ENCODE measurements around the gene CDH23. TPM values are rescaled to one million over a fixed set of nuclear protein-coding genes. Genes with fewer than 3 reads are reported as not detected.

The CDH23 gene
- total and polyA plus RNA-seq, 2 of the 8 experiments (the other 6 are each of a cell fraction or from before 2014, with no cell fraction given) = 1.9 to 4.9 TPM

DNA sequence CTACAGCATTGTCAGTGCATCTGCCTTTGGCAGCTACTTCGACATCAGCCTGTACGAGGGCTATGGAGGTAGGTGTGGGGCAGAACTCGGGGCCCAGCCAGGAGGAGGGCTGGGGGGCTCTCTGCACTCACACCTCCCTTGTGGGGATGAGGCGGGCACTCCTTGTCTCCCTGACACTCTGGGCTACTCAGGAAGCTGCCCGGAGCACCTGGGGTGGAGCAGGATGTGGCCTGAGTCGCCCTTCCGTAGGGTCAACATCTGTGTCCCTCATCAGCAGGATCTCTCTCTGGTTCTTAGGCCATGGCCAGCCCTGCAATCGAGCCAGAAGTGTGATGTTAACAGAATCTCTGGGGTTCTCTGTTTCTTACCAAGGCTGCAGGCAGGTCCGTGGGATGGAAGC, 282.7 kb downstream of the CDH23 start:
- Histone ChIP-seq H2BK12ac (ENCODE audit: low read depth, low read length) (no peak overlapping the region), H2AFZ (ENCODE audit: low read length) (no peak overlapping the region), H2BK5ac (ENCODE audit: low read depth, low read length) (no peak overlapping the region), H3K23ac (ENCODE audit: insufficient read length) (no peak overlapping the region), H2AK5ac (ENCODE audit: low read depth, low read length) (no peak overlapping the region), H2BK20ac (ENCODE audit: low read length) (no peak overlapping the region), H3K23me2 (ENCODE audit: low read depth, low read length) (no peaks in the 10 kb centered on the region), H3K27me3 (replicated peaks in 1 of 4; ENCODE audit: control insufficient read depth in 3 of 4, extremely low read depth in 1 of 4, insufficient read depth in 3 of 4, low read length in 3 of 4) (no peaks in the 10 kb centered on the region; a peak in 1 of 7 replicates), H3K9ac (replicated peaks in 1 of 4; ENCODE audit: extremely low read depth in 1 of 4, low read depth in 3 of 4, low read length in 3 of 4) (no peak overlapping the region), H3K36me3 (ENCODE audit: control insufficient read depth in 2 of 4, insufficient read depth in 4 of 4, low read length in 3 of 4) (no peaks in the 10 kb centered on the region), H3K4me1 (replicated peaks in 1 of 4; ENCODE audit: control insufficient read depth in 3 of 4, insufficient read depth in 4 of 4, low read length in 3 of 4) (peaks cover 0 to 2% (median 0%) of the 10 kb centered on the region in 4 experiments; a peak in 1 of 7 replicates), H3K79me2 (ENCODE audit: control insufficient read depth in 1 of 2, insufficient read depth in 2 of 2, low read length in 2 of 2) (no peaks in the 10 kb centered on the region), H2BK120ac (replicated peaks; ENCODE audit: low read depth, low read length) (no peak overlapping the region), H4K91ac (replicated peaks; ENCODE audit: insufficient read length, low read length) (no peak overlapping the region), H3K4ac (replicated peaks; ENCODE audit: insufficient read length, low read depth, low read length) (no peak overlapping the region), H3K4me2 (ENCODE audit: insufficient read depth in 1 of 2, low read depth in 2 of 2, low read length in 2 of 2) (no peak overlapping the region), H3K56ac (replicated peaks; ENCODE audit: insufficient read length, low read depth, low read length) (no peak overlapping the region), H2BK15ac (ENCODE audit: low read length) (no peak overlapping the region), H4K5ac (ENCODE audit: insufficient read length, low read depth, low read length) (no peak overlapping the region), H3K14ac (ENCODE audit: insufficient read length) (no peak overlapping the region), H3K27ac (ENCODE audit: low read depth, low read length) (no peak overlapping the region), H3K18ac (ENCODE audit: extremely low read depth, low read length) (no peak overlapping the region), H3K79me1 (ENCODE audit: low read depth, low read length) (no peaks in the 10 kb centered on the region), H3K9me3 (ENCODE audit: insufficient read depth in 2 of 2, low read depth in 1 of 2, low read length in 1 of 2) (no peaks in the 10 kb centered on the region), H4K20me1 (replicated peaks in 1 of 2; ENCODE audit: control insufficient read depth in 1 of 2, insufficient read depth in 2 of 2, low read length in 2 of 2) (no peaks in the 10 kb centered on the region), H4K8ac (ENCODE audit: extremely low read depth, insufficient read depth, low read length) (no peak overlapping the region), H3K4me3 (ENCODE audit: extremely low read depth in 1 of 4, insufficient read depth in 2 of 4, low read depth in 3 of 4, low read length in 4 of 4) (no peak overlapping the region)
- 84% methylated on average over 7 of the region's 9 CpGs; no CpG with 5 or more reads in 1 of the 2 experiments for WGBS, 2 experiments (ENCODE audit: extremely low coverage in 1 of 2, insufficient coverage in 1 of 2, insufficient read length in 1 of 2, insufficient replicate concordance in 2 of 2, low coverage in 1 of 2, low lambda C conversion rate in 2 of 2, missing lambda C conversion rate in 1 of 2)
- DNase-seq (ENCODE audit: low read depth in 1 of 2, low spot score in 2 of 2) (no peak), FAIRE-seq (no peak)
- no peak for TF ChIP-seq POLR2A (IDR thresholded peaks at IDR 0.05; ENCODE audit: control extremely low read depth in 1 of 2, low read depth in 2 of 2, low read length in 2 of 2)
- no peak for TF ChIP-seq RXRA (IDR thresholded peaks at IDR 0.05; ENCODE audit: insufficient read depth, low read depth, low read length)
- TF ChIP-seq SIRT6 (IDR thresholded peaks at IDR 0.05; ENCODE audit: low read length) = no peak
- no peak for TF ChIP-seq CHD1 (IDR thresholded peaks at IDR 0.05; ENCODE audit: low read depth, low read length)
- CTCF ChIA-PET (ENCODE audit: partially characterized antibody) = interaction anchor here (0.9 to 6.6 kb wide), 13 partner anchors 17 to 366 kb away, joined by 3 to 52 read pairs (median 4); no protein-coding TSS in a partner anchor
- POLR2A ChIA-PET (ENCODE audit: partially characterized antibody) = no interaction called here
